Measurements from ENCODE around the gene RPP40.

- TF ChIP-seq CTCF (IDR thresholded peaks at IDR 0.05): no peak
- TF ChIP-seq NRF1 (IDR thresholded peaks at IDR 0.05; ENCODE audit: low read depth, low read length): no peak
- no peak for TF ChIP-seq EZH2phosphoT487 (IDR thresholded peaks at IDR 0.05; ENCODE audit: borderline replicate concordance, low read depth)
- TF ChIP-seq POLR2AphosphoS5 (IDR thresholded peaks at IDR 0.05; ENCODE audit: low read depth, low read length): no peak
- TF ChIP-seq EP300 (IDR thresholded peaks at IDR 0.05; ENCODE audit: borderline replicate concordance in 1 of 2, low read depth in 1 of 2, low read length in 1 of 2): no peak
- TF ChIP-seq TCF12 (IDR thresholded peaks at IDR 0.05): no peak
- no peak for TF ChIP-seq SIN3A (IDR thresholded peaks at IDR 0.05; ENCODE audit: borderline replicate concordance, low read depth, low read length)
- no peak for TF ChIP-seq JUND (IDR thresholded peaks at IDR 0.05)
- no peak for TF ChIP-seq GABPA (IDR thresholded peaks at IDR 0.05; ENCODE audit: low read depth)
Measured at GRCh38 chr6:4981761-4982160, 22.1 kb downstream of the RPP40 start.

All from SK-N-SH (cell line).